Panc1 (cell line): Measurements from ENCODE around the gene TMA16. TPM values are rescaled to one million over a fixed set of nuclear protein-coding genes. Genes with fewer than 3 reads are reported as not detected.

Experiments used
- total RNA-seq: library from RNA; stranded (reverse); gene quantifications from one replicate; pipeline ENCODE4 v1.2.1, GENCODE V29; 2021; ENCODE audit not compliant: unreplicated experiment

The TMA16 gene
- total RNA-seq, 1 experiment from 2014 or later = 26.9 TPM

Other genes with a start within 250 kb of the TMA16 start
- gene NPY1R, start 162.1 kb upstream of the TMA16 start, total RNA-seq = not detected
- not detected for gene NPY5R, start 150.8 kb upstream of the TMA16 start, total RNA-seq
- gene TKTL2, start 20.9 kb upstream of the TMA16 start, total RNA-seq = not detected